Stimulated activated CD8-positive, alpha-beta memory T cell treated with anti-CD3 and anti-CD28 coated beads, Interleukin-2, amount 100 ng/mL, for 1 hour (primary cell): ENCODE results near the gene MRAP2.

ENCODE experiments used
- DNase-seq, 2 donors: peaks; one replicate each; pipeline ENCODE4 v3.0.0-alpha.2; 2020; ENCODE audit warnings: low read depth in 2 of 2

MRAP2 gene

GRCh38 chr6:84135291-84135690 lies 101.7 kb downstream of the MRAP2 start:
- DNase-seq: no peak

- no peak for DNase-seq
These were observed 102.9 kb downstream of the MRAP2 start for GRCh38 chr6:84136364-84137050.

- no peak for DNase-seq
These were observed 103.4 kb downstream of the MRAP2 start for GRCh38 chr6:84137051-84137375.

GRCh38 chr6:84137989-84138575 lies 104.5 kb downstream of the MRAP2 start:
- DNase-seq: no peak

GRCh38 chr6:84139311-84139710 lies 105.7 kb downstream of the MRAP2 start:
- DNase-seq: no peak
